HCT116 (cell line): ENCODE results near the gene SYT7. TPM values are rescaled to one million over a fixed set of nuclear protein-coding genes. Genes with fewer than 3 reads are reported as not detected.

Source experiments
- ATAC-seq: fragments of 200-7000 bp; cut with Tn5 transposase; 2 replicates; pipeline ENCODE4 v1.9.1; 2020; ENCODE audit warnings: mild to moderate bottlenecking, moderate library complexity
- BruUV-seq: library from RNA; stranded (reverse); fragments of 400-500 nt; replicated peaks from 2 replicates; lab custom pipeline; 2021; lab: Mats Ljungman, UMichigan
- CTCF ChIA-PET: fragments of 300-600 bp; sonication (Branson Sonifier 250); formaldehyde crosslinking; loops from one replicate; lab custom pipeline; 2021; ENCODE audit warnings: antibody characterized with exemption; lab: Charles Lee
- POLR2A ChIA-PET: fragments of 300-600, 350-600 bp; sonication (Branson Sonifier 250); formaldehyde crosslinking; loops from one replicate; lab custom pipeline; 2021; ENCODE audit warnings: antibody characterized with exemption; lab: Charles Lee
- RAD21 ChIA-PET, 2 experiments: fragments of 300-600 bp; sonication (Branson Sonifier 250); formaldehyde crosslinking; loops; one replicate each; lab custom pipeline; 2023; ENCODE audit warnings: low total read pairs in 2 of 2; ENCODE audit not compliant: uncharacterized antibody in 2 of 2, unreplicated experiment in 2 of 2, low non-redundant PET in 1 of 2; lab: Charles Lee
- DNase-seq: peaks from one replicate; pipeline ENCODE4 v3.0.0-alpha.2; 2010; ENCODE audit warnings: low read depth, low spot score
- H2AFZ ChIP-seq: fragments of 200-600 bp; shearing (Covaris generic), sonication (generic); 2 replicates; pipeline ENCODE4 v1.6.1; 2017; ENCODE audit warnings: low read depth, mixed run types, mixed read lengths, antibody characterized with exemption, low read length; ENCODE audit not compliant: poor library complexity, severe bottlenecking
- H3K27ac ChIP-seq: 2 replicates; pipeline ENCODE4 v1.5.1; 2012; ENCODE audit warnings: low read depth, low read length
- H3K27me3 ChIP-seq: fragments of 200-600 bp; sonication (generic); 2 replicates; pipeline ENCODE4 v1.6.1; 2016; ENCODE audit warnings: mixed run types, low read length, mixed read lengths; ENCODE audit not compliant: insufficient read depth
- H3K36me3 ChIP-seq, 2 experiments: fragments of 200-500 bp in 1 of 2; fragments of 200-600 bp in 1 of 2; sonication (Bioruptor generic) in 1 of 2; sonication (generic) in 1 of 2; 2 replicates each; pipeline versions ENCODE4 v1.5.1 to v1.6.1; 2014 to 2016; ENCODE audit warnings: low read length in 2 of 2, inconsistent platforms in 1 of 2, mixed read lengths in 1 of 2, mixed run types in 1 of 2; ENCODE audit not compliant: insufficient read depth in 2 of 2, control insufficient read depth in 1 of 2
- H3K4me1 ChIP-seq, 2 experiments: fragments of 200-600 bp in 1 of 2; sonication (generic) in 1 of 2; 2 replicates each; pipeline versions ENCODE4 v1.5.1 to v1.6.1; 2012 to 2017; ENCODE audit warnings: low read length in 2 of 2, inconsistent platforms in 1 of 2, mild to moderate bottlenecking in 1 of 2, mixed read lengths in 1 of 2, mixed run types in 1 of 2, moderate library complexity in 1 of 2; ENCODE audit not compliant: insufficient read depth in 2 of 2, control insufficient read depth in 1 of 2
- H3K4me2 ChIP-seq: fragments of 200-600 bp; sonication (generic); 2 replicates; pipeline ENCODE4 v1.6.1; 2017; ENCODE audit warnings: mixed run types, low read length, mixed read lengths
- H3K4me3 ChIP-seq, 2 experiments: fragments of 200-600 bp in 1 of 2; sonication (generic) in 1 of 2; replicated peaks in 1 of 2; 2 replicates each; pipeline ENCODE4 v1.5.1; 2011 to 2016; ENCODE audit warnings: low read length in 2 of 2, control low read depth in 1 of 2, low read depth in 1 of 2, mild to moderate bottlenecking in 1 of 2, mixed read lengths in 1 of 2, mixed run types in 1 of 2
- H3K79me2 ChIP-seq: fragments of 200-600 bp; sonication (generic); 2 replicates; pipeline ENCODE4 v1.6.1; 2017; ENCODE audit warnings: mild to moderate bottlenecking, mixed run types, low read length, moderate library complexity, mixed read lengths; ENCODE audit not compliant: insufficient read depth
- H3K9ac ChIP-seq: fragments of 200-600 bp; sonication (generic); 2 replicates; pipeline ENCODE4 v1.6.1; 2016; ENCODE audit warnings: low read length, mixed read lengths
- H3K9me2 ChIP-seq: fragments of 200-600 bp; sonication (generic), shearing (Covaris generic); 2 replicates; pipeline ENCODE4 v1.6.1; 2017; ENCODE audit warnings: mixed run types, mild to moderate bottlenecking, moderate library complexity; ENCODE audit not compliant: insufficient read depth
- H3K9me3 ChIP-seq, 2 experiments: fragments of 200-500 bp in 1 of 2; fragments of 200-600 bp in 1 of 2; sonication (Bioruptor generic) in 1 of 2; sonication (generic) in 1 of 2; 2 replicates each; pipeline ENCODE4 v1.6.1; 2014 to 2017; ENCODE audit warnings: low read length in 2 of 2, mixed read lengths in 2 of 2, inconsistent platforms in 1 of 2, low read depth in 1 of 2, mild to moderate bottlenecking in 1 of 2, mixed run types in 1 of 2, moderate library complexity in 1 of 2; ENCODE audit not compliant: control insufficient read depth in 1 of 2, insufficient read depth in 1 of 2
- H4K20me1 ChIP-seq: fragments of 200-600 bp; sonication (generic), shearing (Covaris generic); 2 replicates; pipeline ENCODE4 v1.6.1; 2017; ENCODE audit warnings: mixed run types, mild to moderate bottlenecking, moderate library complexity; ENCODE audit not compliant: insufficient read depth
- ATF3 ChIP-seq: IDR thresholded peaks from 2 replicates; pipeline ENCODE4 v1.6.1; 2012
- CBX3 ChIP-seq: IDR thresholded peaks from 2 replicates; pipeline ENCODE4 v1.6.1; 2012; ENCODE audit warnings: low read depth
- CEBPB ChIP-seq: IDR thresholded peaks from 2 replicates; pipeline ENCODE4 v1.6.1; 2012; ENCODE audit warnings: low read depth
- EZH2phosphoT487 ChIP-seq: fragments of 200-600 bp; IDR thresholded peaks from 2 replicates; pipeline ENCODE4 v1.6.1; 2018; ENCODE audit warnings: antibody characterized with exemption, borderline replicate concordance
- FOSL1 ChIP-seq: IDR thresholded peaks from 2 replicates; pipeline ENCODE4 v1.6.1; 2012; ENCODE audit warnings: low read depth
- MAX ChIP-seq: IDR thresholded peaks from 2 replicates; pipeline ENCODE4 v1.6.1; 2012
- POLR2A ChIP-seq: IDR thresholded peaks from 2 replicates; pipeline ENCODE4 v1.7.0; 2011; ENCODE audit warnings: borderline replicate concordance; ENCODE audit not compliant: insufficient read depth, insufficient read length; ENCODE audit errors: extremely low read depth
- REST ChIP-seq: IDR thresholded peaks from 2 replicates; pipeline ENCODE4 v1.6.1; 2012; ENCODE audit warnings: low read depth
- SIN3A ChIP-seq: IDR thresholded peaks from 2 replicates; pipeline ENCODE4 v1.6.1; 2012; ENCODE audit warnings: low read depth
- SP1 ChIP-seq: IDR thresholded peaks from 2 replicates; pipeline ENCODE4 v1.6.1; 2012; ENCODE audit warnings: low read depth
- ZBTB33 ChIP-seq: IDR thresholded peaks from 2 replicates; pipeline ENCODE4 v1.6.1; 2011; ENCODE audit warnings: mild to moderate bottlenecking, low read length, moderate library complexity; ENCODE audit not compliant: insufficient replicate concordance; ENCODE audit errors: extremely low read depth
- ZNF274 ChIP-seq: fragments of 200-500 bp; sonication (Bioruptor generic); IDR thresholded peaks from 2 replicates; pipeline ENCODE4 v1.6.1; 2014; ENCODE audit warnings: mild to moderate bottlenecking, low read depth, low read length, inconsistent platforms
- intact Hi-C: fragments of 100-400 bp; cut with micrococcal nuclease; formaldehyde crosslinking; loops from 2 replicates; pipeline ENCODE4 v1.10.0; 2022
- total RNA-seq: library from RNA; stranded (reverse); gene quantifications from one replicate; pipeline ENCODE4 v1.2.1, GENCODE V29; 2021; ENCODE audit not compliant: unreplicated experiment

The SYT7 gene
- total RNA-seq, 1 experiment from 2014 or later, result 27.4 TPM

GRCh38 chr11:61630089-61630488 is 49.2 kb upstream of the SYT7 start:
- no peaks in the 10 kb centered on the region for H3K27me3 ChIP-seq
- H3K4me2 ChIP-seq, result no peak overlapping the region
- H3K9me3 ChIP-seq, result no peaks in the 10 kb centered on the region
- TF ChIP-seq CBX3, result no peak
- no peak overlapping the region for H3K9ac ChIP-seq
- ChIA-PET RAD21 (no interaction called here), POLR2A (no interaction called here), CTCF (interaction anchor here (1.2 to 1.4 kb wide), 2 partner anchors 42 to 184 kb away, joined by 4 to 6 read pairs; no protein-coding TSS in a partner anchor)
- no peak for DNase-seq
- no peak overlapping the region for H3K4me3 ChIP-seq
- no peaks in the 10 kb centered on the region for H3K36me3 ChIP-seq
- H3K27ac ChIP-seq, result no peak overlapping the region
- ATAC-seq, result no peak
- H2AFZ ChIP-seq, result no peak overlapping the region
- BruUV-seq, result no TSS peak
- H3K9me2 ChIP-seq, result no peaks in the 10 kb centered on the region
- H3K4me1 ChIP-seq, result peaks cover 27 to 43% of the 10 kb centered on the region in 2 experiments
- H3K79me2 ChIP-seq, result no peaks in the 10 kb centered on the region
- no peaks in the 10 kb centered on the region for H4K20me1 ChIP-seq
- intact Hi-C loops, result no loop called here

GRCh38 chr11:61629082-61629833 is 48.4 kb upstream of the SYT7 start:
- H3K4me2 ChIP-seq, result no peak overlapping the region
- no peaks in the 10 kb centered on the region for H4K20me1 ChIP-seq
- H3K9me2 ChIP-seq, result no peaks in the 10 kb centered on the region
- H3K36me3 ChIP-seq, result no peaks in the 10 kb centered on the region
- TF ChIP-seq ATF3 (no peak), CEBPB (no peak), REST (no peak), ZNF274 (no peak), ZBTB33 (no peak), CBX3 (no peak), SIN3A (no peak), EZH2phosphoT487 (no peak), FOSL1 (no peak), MAX (no peak), POLR2A (no peak), SP1 (no peak)
- ATAC-seq (no peak), DNase-seq (no peak)
- no peak overlapping the region for H2AFZ ChIP-seq
- no peak overlapping the region for H3K4me3 ChIP-seq
- no peak overlapping the region for H3K27ac ChIP-seq
- intact Hi-C loops, result loop anchor here (2.0 to 5.0 kb wide), 3 partner anchors 48 to 292 kb away; partner anchors contain the start of gene SYT7
- ChIA-PET CTCF (interaction anchor here (0.6 to 2.9 kb wide), 9 partner anchors 10 to 183 kb away, joined by 3 to 15 read pairs (median 6); no protein-coding TSS in a partner anchor), RAD21 (interaction anchor here in 1 of 2 experiments (0.6 kb wide), 1 partner anchor 49 kb away, joined by 4 read pairs; no protein-coding TSS in a partner anchor), POLR2A (no interaction called here)
- no peaks in the 10 kb centered on the region for H3K27me3 ChIP-seq
- H3K9ac ChIP-seq, result no peak overlapping the region
- no TSS peak for BruUV-seq
- no peaks in the 10 kb centered on the region for H3K79me2 ChIP-seq
- H3K9me3 ChIP-seq, result no peaks in the 10 kb centered on the region
- H3K4me1 ChIP-seq, result peaks cover 33 to 52% of the 10 kb centered on the region in 2 experiments
